Endothelial cell of umbilical vein (primary cell): ENCODE measurements around the gene LYRM4. TPM values are rescaled to one million over a fixed set of nuclear protein-coding genes. Genes with fewer than 3 reads are reported as not detected.

Experiments
- BruUV-seq: library from RNA; stranded (reverse); fragments of 400-500 nt; replicated peaks from 2 replicates; lab custom pipeline; 2021; lab: Mats Ljungman, UMichigan
- CTCF ChIA-PET: fragments of 300-600, 350-600 bp; sonication (Branson Sonifier 250); formaldehyde crosslinking; loops from one replicate; lab custom pipeline; 2021; ENCODE audit warnings: antibody characterized with exemption, inconsistent platforms; lab: Charles Lee
- POLR2A ChIA-PET: fragments of 300-600, 350-600 bp; sonication (Branson Sonifier 250); formaldehyde crosslinking; loops from one replicate; lab custom pipeline; 2021; ENCODE audit warnings: antibody characterized with exemption, inconsistent platforms; lab: Charles Lee
- DNase-seq: peaks from one replicate; pipeline ENCODE4 v3.0.0-alpha.2; 2011; ENCODE audit warnings: low read depth, low spot score
- FAIRE-seq: peaks from 2 replicates; lab custom pipeline; 2011; peaks lifted over from hg19 to GRCh38; lab: Jason Lieb, UNC
- H2AFZ ChIP-seq: 2 replicates; pipeline ENCODE4 v1.6.0; 2012; ENCODE audit warnings: low read depth, low read length, control low read depth, inconsistent platforms
- H3K27ac ChIP-seq: 2 replicates; pipeline ENCODE4 v1.5.1; 2011; ENCODE audit warnings: low read depth, mild to moderate bottlenecking, control low read depth, low read length, moderate library complexity; ENCODE audit not compliant: insufficient read depth
- H3K27me3 ChIP-seq, 2 experiments: 2 replicates each; pipeline versions ENCODE4 v1.6.0 to v1.6.1; 2011; ENCODE audit warnings: low read length in 2 of 2, mixed read lengths in 1 of 2; ENCODE audit not compliant: control insufficient read depth in 2 of 2, insufficient read depth in 2 of 2
- H3K36me3 ChIP-seq, 2 experiments: 2 replicates in 1 of 2; 3 replicates in 1 of 2; pipeline ENCODE4 v1.5.1; 2011; ENCODE audit warnings: low read length in 2 of 2, mild to moderate bottlenecking in 1 of 2, moderate library complexity in 1 of 2; ENCODE audit not compliant: control insufficient read depth in 2 of 2, insufficient read depth in 2 of 2; ENCODE audit errors: extremely low read depth in 1 of 2
- H3K4me1 ChIP-seq: 3 replicates; pipeline ENCODE4 v1.5.1; 2011; ENCODE audit warnings: mild to moderate bottlenecking, low read length; ENCODE audit not compliant: control insufficient read depth, insufficient read depth; ENCODE audit errors: extremely low read depth
- H3K4me2 ChIP-seq: 2 replicates; pipeline ENCODE4 v1.6.1; 2011; ENCODE audit warnings: low read length, control low read depth, mixed read lengths; ENCODE audit not compliant: insufficient read depth
- H3K4me3 ChIP-seq, 3 experiments: fragments of 200-600 bp in 1 of 3; sonication (generic), shearing (Covaris generic) in 1 of 3; replicated peaks in 1 of 3; 2 replicates each; pipeline ENCODE4 v1.5.1; 2011 to 2016; ENCODE audit warnings: control low read depth in 3 of 3, low read length in 3 of 3, mild to moderate bottlenecking in 2 of 3, inconsistent platforms in 1 of 3, low read depth in 1 of 3, moderate library complexity in 1 of 3; ENCODE audit not compliant: insufficient read depth in 1 of 3
- H3K79me2 ChIP-seq: 2 replicates; pipeline ENCODE4 v1.6.0; 2012; ENCODE audit warnings: low read length, inconsistent platforms; ENCODE audit not compliant: control insufficient read depth, insufficient read depth
- H3K9ac ChIP-seq: replicated peaks from 2 replicates; pipeline ENCODE3; 2011; ENCODE audit warnings: low read length, control low read depth; ENCODE audit not compliant: insufficient read depth; ENCODE audit errors: extremely low read depth
- H3K9me1 ChIP-seq: replicated peaks from 3 replicates; pipeline ENCODE4 v1.6.0; 2011; ENCODE audit warnings: mild to moderate bottlenecking, low read length; ENCODE audit not compliant: control insufficient read depth, insufficient read depth; ENCODE audit errors: extremely low read depth
- H3K9me3 ChIP-seq: replicated peaks from 2 replicates; pipeline ENCODE4 v1.5.1; 2012; ENCODE audit warnings: low read length, inconsistent platforms; ENCODE audit not compliant: control insufficient read depth, insufficient read depth
- H4K20me1 ChIP-seq: replicated peaks from 2 replicates; pipeline ENCODE3; 2011; ENCODE audit warnings: mild to moderate bottlenecking, low read length; ENCODE audit not compliant: control insufficient read depth, insufficient read depth; ENCODE audit errors: extremely low read depth
- CTCF ChIP-seq, 2 donors: IDR thresholded peaks; 1 replicate in 1 of 2; 2 replicates in 1 of 2; pipeline ENCODE4 v1.5.1; 2011; ENCODE audit warnings: low read length in 2 of 2, mild to moderate bottlenecking in 2 of 2, moderate library complexity in 2 of 2, control low read depth in 1 of 2, inconsistent platforms in 1 of 2, low read depth in 1 of 2; ENCODE audit not compliant: insufficient read depth in 1 of 2; ENCODE audit errors: extremely low read depth in 1 of 2
- EZH2 ChIP-seq: IDR thresholded peaks from 2 replicates; pipeline ENCODE4 v1.6.1; 2012; ENCODE audit warnings: borderline replicate concordance, low read depth, mild to moderate bottlenecking, moderate library complexity, low read length, inconsistent platforms; ENCODE audit not compliant: severe bottlenecking
- FOS ChIP-seq: IDR thresholded peaks from 2 replicates; pipeline ENCODE4 v1.6.1; 2011; ENCODE audit warnings: mild to moderate bottlenecking, low read length, moderate library complexity, borderline replicate concordance; ENCODE audit not compliant: insufficient read depth
- GATA2 ChIP-seq: IDR thresholded peaks from 2 replicates; pipeline ENCODE4 v1.7.0; 2011; ENCODE audit warnings: low read depth, mild to moderate bottlenecking, moderate library complexity, mixed read lengths, low read length; ENCODE audit not compliant: insufficient read length, insufficient read depth
- JUN ChIP-seq: IDR thresholded peaks from 2 replicates; pipeline ENCODE4 v1.6.1; 2011; ENCODE audit warnings: borderline replicate concordance, low read depth; ENCODE audit not compliant: insufficient read length, insufficient read depth
- MAX ChIP-seq: IDR thresholded peaks from 2 replicates; pipeline ENCODE4 v1.6.1; 2011; ENCODE audit not compliant: insufficient read depth, insufficient read length
- MYC ChIP-seq: IDR thresholded peaks from one replicate; pipeline ENCODE4 v1.6.1; 2011; ENCODE audit warnings: mild to moderate bottlenecking, low read depth, low read length
- POLR2A ChIP-seq: IDR thresholded peaks from 2 replicates; pipeline ENCODE4 v1.6.1; 2012; ENCODE audit warnings: low read depth, mild to moderate bottlenecking, control low read depth, low read length
- POLR2AphosphoS5 ChIP-seq: IDR thresholded peaks from 2 replicates; pipeline ENCODE4 v1.6.1; 2012; ENCODE audit warnings: low read depth, mild to moderate bottlenecking, control low read depth, low read length, moderate library complexity; ENCODE audit not compliant: insufficient read depth
- dilution Hi-C: fragments of 300-500 bp; cut with MboI; formaldehyde crosslinking; loops from one replicate; pipeline ENCODE4 v1.15.0; 2019; ENCODE audit warnings: low sequenced_read_pairs; ENCODE audit not compliant: extremely low pct_ligation_motif_present
- intact Hi-C: fragments of 100-400 bp; cut with micrococcal nuclease; formaldehyde crosslinking; loops from one replicate; pipeline ENCODE4 v1.10.0; 2022
- polyA plus RNA-seq, 4 experiments: library from polyadenylated mRNA; depleted of rRNA in 3 of 4; stranded (reverse) in 3 of 4; unstranded in 1 of 4; fragments of >200 nt; gene quantifications; 2 replicates each; pipeline versions ENCODE4 v1.2.1 to v1.2.3, GENCODE V29; 2011 to 2012; ENCODE audit warnings: missing spikeins in 1 of 4
- total RNA-seq: library from RNA; stranded (reverse); gene quantifications from 2 replicates; pipeline ENCODE4 v1.2.3, GENCODE V29; 2021

The LYRM4 gene
- total and polyA plus RNA-seq, 2 donors (not counting 3 experiments of a cell fraction or from before 2014, with no cell fraction given) = 39.5 to 44.0 TPM

GRCh38 chr6:5197084-5197483 lies 63.7 kb downstream of the LYRM4 start:
- dilution Hi-C loops (no loop called here), intact Hi-C loops (no loop called here)
- FAIRE-seq (no peak), DNase-seq (no peak)
- Histone ChIP-seq H4K20me1 (no peaks in the 10 kb centered on the region), H3K79me2 (no peaks in the 10 kb centered on the region), H3K9me3 (no peaks in the 10 kb centered on the region), H3K27me3 (no peaks in the 10 kb centered on the region), H2AFZ (no peak overlapping the region), H3K27ac (no peak overlapping the region), H3K9ac (no peak overlapping the region), H3K4me1 (no peaks in the 10 kb centered on the region), H3K9me1 (no peaks in the 10 kb centered on the region), H3K4me3 (no peak overlapping the region), H3K36me3 (no peaks in the 10 kb centered on the region), H3K4me2 (no peak overlapping the region)
- POLR2A ChIA-PET = interaction anchor here (1.2 kb wide), 1 partner anchor 22 kb away, joined by 3 read pairs; no protein-coding TSS in a partner anchor
- TF ChIP-seq FOS = no peak
- no peak for TF ChIP-seq EZH2
- TF ChIP-seq POLR2AphosphoS5 = no peak
- TF ChIP-seq MYC = no peak
- no peak for TF ChIP-seq CTCF (IDR thresholded peaks at IDR 0.05; ENCODE audit: extremely low read depth in 1 of 2, insufficient read depth in 1 of 2, low read depth in 1 of 2, low read length in 2 of 2)
- TF ChIP-seq JUN = no peak
- no peak for TF ChIP-seq POLR2A
- no peak for TF ChIP-seq GATA2
- TF ChIP-seq MAX = no peak
- BruUV-seq = no TSS peak
- CTCF ChIA-PET = interaction anchor here (1.4 kb wide), 1 partner anchor 18 kb away, joined by 5 read pairs; no protein-coding TSS in a partner anchor
